GM18508 (cell line): ENCODE measurements around the gene SRSF2.
"Not testable (repeated sequence)": the region's sequence is repeated elsewhere in the genome, so short reads cannot be mapped to it uniquely, and the experiment has no call there.

ENCODE experiments used
- ATAC-seq: cut with Tn5 transposase; IDR thresholded peaks from one replicate; pipeline ENCODE4 v1.9.1; 2021; ENCODE audit warnings: moderate number of reproducible peaks; ENCODE audit not compliant: insufficient read depth, unreplicated experiment

SRSF2 gene

GRCh38 chr17:76704805-76705204 is 32.3 kb downstream of the SRSF2 start:
- no peak for ATAC-seq

GRCh38 chr17:76702941-76703637 is 34.0 kb downstream of the SRSF2 start:
- ATAC-seq = no peak

GRCh38 chr17:76702076-76702475 is 35.1 kb downstream of the SRSF2 start:
- ATAC-seq = no peak

GRCh38 chr17:76701471-76701967 is 35.6 kb downstream of the SRSF2 start:
- ATAC-seq = no peak

- ATAC-seq = no peak
Observed at GRCh38 chr17:76700617-76701470, 36.3 kb downstream of the SRSF2 start.

- no peak for ATAC-seq
Observed at GRCh38 chr17:76700270-76700616, 36.9 kb downstream of the SRSF2 start.

GRCh38 chr17:76698466-76698977 is 38.6 kb downstream of the SRSF2 start:
- not testable (repeated sequence) for ATAC-seq

GRCh38 chr17:76697702-76698465 is 39.2 kb downstream of the SRSF2 start:
- no peak for ATAC-seq

GRCh38 chr17:76696763-76697701 is 40.1 kb downstream of the SRSF2 start:
- ATAC-seq = no peak

- no peak for ATAC-seq
Observed at GRCh38 chr17:76695059-76695831, 41.9 kb downstream of the SRSF2 start.

- no peak for ATAC-seq
Observed at GRCh38 chr17:76691379-76692191, 45.5 kb downstream of the SRSF2 start.

GRCh38 chr17:76690596-76691280 is 46.4 kb downstream of the SRSF2 start:
- ATAC-seq = no peak

- ATAC-seq = no peak
Observed at GRCh38 chr17:76689859-76690258, 47.3 kb downstream of the SRSF2 start.

- no peak for ATAC-seq
Observed at GRCh38 chr17:76688165-76688622, 48.9 kb downstream of the SRSF2 start.

- ATAC-seq = no peak
Observed at GRCh38 chr17:76687298-76688164, 49.6 kb downstream of the SRSF2 start.

- ATAC-seq = no peak
Observed at GRCh38 chr17:76686538-76687297, 50.4 kb downstream of the SRSF2 start.
